WTC11 (cell line): ENCODE measurements around the gene FOXRED2. TPM values are rescaled to one million over a fixed set of nuclear protein-coding genes. Genes with fewer than 3 reads are reported as not detected.
"Not testable (repeated sequence)": the region's sequence is repeated elsewhere in the genome, so short reads cannot be mapped to it uniquely, and the experiment has no call there.

ENCODE experiments used
- ATAC-seq: fragments of 200-7000 bp; cut with Tn5 transposase; 2 replicates; pipeline ENCODE4 v1.10.0; 2021; ENCODE audit warnings: mild to moderate bottlenecking, moderate library complexity
- CTCF ChIA-PET: fragments of 300-600 bp; sonication (Branson Sonifier 250); formaldehyde crosslinking; loops from one replicate; lab custom pipeline; 2021; ENCODE audit warnings: antibody characterized with exemption; lab: Charles Lee
- POLR2A ChIA-PET: fragments of 350-600 bp; sonication (Branson Sonifier 250); formaldehyde crosslinking; loops from one replicate; lab custom pipeline; 2021; ENCODE audit warnings: antibody characterized with exemption; lab: Charles Lee
- DNase-seq: peaks from one replicate; pipeline ENCODE4 v3.0.0; 2021; ENCODE audit warnings: low spot score
- H3K27ac Mint-ChIP-seq: 2 replicates; pipeline ENCODE4 v1.8.0; 2021; ENCODE audit warnings: mixed read lengths
- H3K27me3 Mint-ChIP-seq: 2 replicates; pipeline ENCODE4 v1.8.0; 2021; ENCODE audit warnings: low read depth, mild to moderate bottlenecking, moderate library complexity, mixed read lengths
- H3K36me3 Mint-ChIP-seq: 2 replicates; pipeline ENCODE4 v1.8.0; 2021; ENCODE audit warnings: mixed read lengths
- H3K4me1 Mint-ChIP-seq: 2 replicates; pipeline ENCODE4 v1.8.0; 2022; ENCODE audit warnings: mixed read lengths
- H3K4me3 Mint-ChIP-seq: 2 replicates; pipeline ENCODE4 v1.8.0; 2021; ENCODE audit warnings: mild to moderate bottlenecking, moderate library complexity, mixed read lengths
- H3K9me3 Mint-ChIP-seq: 2 replicates; pipeline ENCODE4 v1.8.0; 2021; ENCODE audit warnings: mixed read lengths
- AFF4 ChIP-seq: sonication (generic); formaldehyde crosslinking; IDR thresholded peaks from 2 replicates; pipeline ENCODE4 v1.8.1; 2023; ENCODE audit warnings: mild to moderate bottlenecking, missing genetic modification reagents, borderline replicate concordance
- ESRRA ChIP-seq: sonication (generic); formaldehyde crosslinking; IDR thresholded peaks from 2 replicates; pipeline ENCODE4 v1.8.1; 2022; ENCODE audit warnings: mild to moderate bottlenecking, missing genetic modification reagents, borderline replicate concordance
- FOXP1 ChIP-seq: sonication (generic); formaldehyde crosslinking; IDR thresholded peaks from 2 replicates; pipeline ENCODE4 v1.8.0; 2022; ENCODE audit warnings: missing genetic modification reagents, mild to moderate bottlenecking, moderate library complexity, borderline replicate concordance
- JAZF1 ChIP-seq: fragments of 250-450 bp; sonication (Bioruptor Pico); IDR thresholded peaks from 2 replicates; pipeline ENCODE4 v1.9.0; 2021; ENCODE audit warnings: moderate library complexity, mild to moderate bottlenecking, inconsistent platforms
- PRRX2 ChIP-seq: fragments of 250-450 bp; sonication (Bioruptor Pico); IDR thresholded peaks from 2 replicates; pipeline ENCODE4 v1.8.0; 2021; ENCODE audit warnings: mild to moderate bottlenecking
- ZBTB21 ChIP-seq: sonication (generic); formaldehyde crosslinking; IDR thresholded peaks from 2 replicates; pipeline ENCODE4 v1.8.1; 2023; ENCODE audit warnings: mild to moderate bottlenecking, missing genetic modification reagents, borderline replicate concordance
- ZNF121 ChIP-seq: sonication (generic); formaldehyde crosslinking; IDR thresholded peaks from 2 replicates; pipeline ENCODE4 v1.8.0; 2023; ENCODE audit warnings: missing genetic modification reagents
- ZNF232 ChIP-seq: sonication (generic); formaldehyde crosslinking; IDR thresholded peaks from 2 replicates; pipeline ENCODE4 v1.8.0; 2022; ENCODE audit warnings: mild to moderate bottlenecking, missing genetic modification reagents
- ZNF416 ChIP-seq: fragments of 250-450 bp; sonication (Bioruptor Pico); IDR thresholded peaks from 2 replicates; pipeline ENCODE4 v1.9.0; 2021; ENCODE audit warnings: mild to moderate bottlenecking, inconsistent platforms
- total RNA-seq: library from RNA; stranded (reverse); gene quantifications from 3 replicates; pipeline ENCODE4 v1.2.3, GENCODE V29; 2021

The FOXRED2 gene
- total RNA-seq, 1 experiment from 2014 or later, result 20.1 TPM

GRCh38 chr22:36453855-36454378 is 52.9 kb downstream of the FOXRED2 start:
- peaks cover 31% of the 10 kb centered on the region for H3K4me1 Mint-ChIP-seq
- CTCF ChIA-PET, result interaction anchor here (0.6 to 2.0 kb wide), 4 partner anchors 9 to 153 kb away, joined by 3 to 7 read pairs (median 4); no protein-coding TSS in a partner anchor
- no peaks in the 10 kb centered on the region for H3K36me3 Mint-ChIP-seq
- H3K27me3 Mint-ChIP-seq, result peaks cover 7% of the 10 kb centered on the region
- peak overlapping the region; percentile 56 for H3K4me3 Mint-ChIP-seq
- POLR2A ChIA-PET, result interaction anchor here (1.1 to 2.0 kb wide), 4 partner anchors 44 to 123 kb away, joined by 5 to 9 read pairs (median 6); partner anchors contain the start of gene MYH9
- ATAC-seq (no peak), DNase-seq (no peak)
- TF ChIP-seq ZNF121 (peak; percentile 62; the same call in 1 of the 2 replicates), ESRRA (CRISPR knock-in tag) (no peak), FOXP1 (CRISPR knock-in tag) (0 out of 2 replicates have a peak, but pooled peaks have one; percentile 27), ZNF416 (no peak), ZBTB21 (CRISPR knock-in tag) (no peak)
- H3K27ac Mint-ChIP-seq, result no peak overlapping the region; the same call in 1 of the 2 replicates
- H3K9me3 Mint-ChIP-seq, result no peaks in the 10 kb centered on the region

- not testable (repeated sequence) for H3K27me3 Mint-ChIP-seq, DNase-seq, H3K9me3 Mint-ChIP-seq, H3K4me3 Mint-ChIP-seq, ATAC-seq, H3K36me3 Mint-ChIP-seq
- Mint-ChIP-seq H3K4me1 (peaks cover 29% of the 10 kb centered on the region), H3K27ac (peak overlapping the region; percentile 74; the same call in 1 of the 2 replicates)
- ChIA-PET CTCF (interaction anchor here (0.6 to 1.1 kb wide), 2 partner anchors 8 to 24 kb away, joined by 3 read pairs; no protein-coding TSS in a partner anchor), POLR2A (interaction anchor here (1.5 kb wide), 1 partner anchor 65 kb away, joined by 5 read pairs; the partner anchor contains the start of gene MYH9)
Measured at GRCh38 chr22:36452978-36453607, 53.7 kb downstream of the FOXRED2 start.

GRCh38 chr22:36452250-36452977 is 54.4 kb downstream of the FOXRED2 start:
- peaks cover 7% of the 10 kb centered on the region for H3K27me3 Mint-ChIP-seq
- H3K4me1 Mint-ChIP-seq, result peaks cover 28% of the 10 kb centered on the region
- DNase-seq (no peak), ATAC-seq (no peak)
- ChIA-PET POLR2A (interaction anchor here (1.1 kb wide), 1 partner anchor 42 kb away, joined by 4 read pairs; no protein-coding TSS in a partner anchor), CTCF (interaction anchor here (1.3 kb wide), 1 partner anchor 18 kb away, joined by 9 read pairs; no protein-coding TSS in a partner anchor)
- H3K9me3 Mint-ChIP-seq, result no peaks in the 10 kb centered on the region
- H3K36me3 Mint-ChIP-seq, result no peaks in the 10 kb centered on the region
- H3K27ac Mint-ChIP-seq, result no peak overlapping the region; the same call in 1 of the 2 replicates
- H3K4me3 Mint-ChIP-seq, result no peak overlapping the region
- no peak for TF ChIP-seq PRRX2
- no peak for TF ChIP-seq AFF4 (CRISPR knock-in tag)
- TF ChIP-seq ZNF232 (CRISPR knock-in tag), result no peak
- TF ChIP-seq JAZF1 (CRISPR knock-in tag), result no peak

GRCh38 chr22:36450923-36451322 is 55.9 kb downstream of the FOXRED2 start:
- ATAC-seq, POLR2A ChIA-PET, H3K9me3 Mint-ChIP-seq, H3K4me3 Mint-ChIP-seq, H3K36me3 Mint-ChIP-seq, DNase-seq, H3K27me3 Mint-ChIP-seq, H3K27ac Mint-ChIP-seq: not testable (repeated sequence)
- CTCF ChIA-PET, result interaction anchor here (1.3 kb wide), 1 partner anchor 20 kb away, joined by 9 read pairs; no protein-coding TSS in a partner anchor
- peaks cover 23% of the 10 kb centered on the region for H3K4me1 Mint-ChIP-seq
